DOHH2 (cell line): ENCODE data around the gene CDH1.

ENCODE experiments used
- EZH2phosphoT487 ChIP-seq: fragments of 200-600 bp; sonication (generic); IDR thresholded peaks from 2 replicates; pipeline ENCODE4 v1.6.1; 2017; ENCODE audit warnings: borderline replicate concordance, mild to moderate bottlenecking, antibody characterized with exemption, low read length, moderate library complexity, mixed read lengths
- TF ChIP-seq, protein P1 (sequence below): fragments of 200-600 bp; sonication (generic); IDR thresholded peaks from one replicate; pipeline ENCODE4 v1.5.1; 2014; ENCODE audit warnings: antibody characterized with exemption, mild to moderate bottlenecking, low read depth, low read length; ENCODE audit not compliant: poor library complexity, severe bottlenecking

DNA sequence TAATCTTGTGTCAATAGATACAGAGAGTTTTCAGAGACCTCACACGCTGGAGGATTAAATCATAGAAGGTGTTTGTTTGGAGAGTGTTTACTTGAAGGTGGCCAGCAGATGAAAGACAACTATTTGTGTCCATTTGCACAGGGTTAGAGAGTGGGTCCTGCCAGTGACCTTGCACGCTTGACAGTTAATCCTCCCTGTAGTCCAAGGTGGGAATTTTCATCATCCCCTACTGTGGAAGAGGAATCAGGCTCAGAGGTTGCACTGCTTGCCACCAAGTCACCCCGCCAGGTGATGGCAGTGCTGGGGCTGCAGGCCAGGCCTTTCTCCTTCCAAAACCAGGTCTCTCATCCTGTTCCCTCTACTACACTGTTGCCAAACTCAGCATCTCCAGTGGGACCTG lies 12.3 kb downstream of the CDH1 start:
- TF ChIP-seq, protein P1, sequence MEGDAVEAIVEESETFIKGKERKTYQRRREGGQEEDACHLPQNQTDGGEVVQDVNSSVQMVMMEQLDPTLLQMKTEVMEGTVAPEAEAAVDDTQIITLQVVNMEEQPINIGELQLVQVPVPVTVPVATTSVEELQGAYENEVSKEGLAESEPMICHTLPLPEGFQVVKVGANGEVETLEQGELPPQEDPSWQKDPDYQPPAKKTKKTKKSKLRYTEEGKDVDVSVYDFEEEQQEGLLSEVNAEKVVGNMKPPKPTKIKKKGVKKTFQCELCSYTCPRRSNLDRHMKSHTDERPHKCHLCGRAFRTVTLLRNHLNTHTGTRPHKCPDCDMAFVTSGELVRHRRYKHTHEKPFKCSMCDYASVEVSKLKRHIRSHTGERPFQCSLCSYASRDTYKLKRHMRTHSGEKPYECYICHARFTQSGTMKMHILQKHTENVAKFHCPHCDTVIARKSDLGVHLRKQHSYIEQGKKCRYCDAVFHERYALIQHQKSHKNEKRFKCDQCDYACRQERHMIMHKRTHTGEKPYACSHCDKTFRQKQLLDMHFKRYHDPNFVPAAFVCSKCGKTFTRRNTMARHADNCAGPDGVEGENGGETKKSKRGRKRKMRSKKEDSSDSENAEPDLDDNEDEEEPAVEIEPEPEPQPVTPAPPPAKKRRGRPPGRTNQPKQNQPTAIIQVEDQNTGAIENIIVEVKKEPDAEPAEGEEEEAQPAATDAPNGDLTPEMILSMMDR = no peak
- TF ChIP-seq EZH2phosphoT487 = no peak
